HG03354 (cell line): ENCODE measurements around the gene DMC1.
A peak's percentile ranks its signal among the peaks of the same experiment; 100 is the strongest.
"Not testable (repeated sequence)": the region's sequence is repeated elsewhere in the genome, so short reads cannot be mapped to it uniquely, and the experiment has no call there.

Experiments used
- ATAC-seq: cut with Tn5 transposase; IDR thresholded peaks from one replicate; pipeline ENCODE4 v1.9.1; 2021; ENCODE audit warnings: mild to moderate bottlenecking; ENCODE audit not compliant: unreplicated experiment, poor library complexity, severe bottlenecking

DMC1 gene, protein sequence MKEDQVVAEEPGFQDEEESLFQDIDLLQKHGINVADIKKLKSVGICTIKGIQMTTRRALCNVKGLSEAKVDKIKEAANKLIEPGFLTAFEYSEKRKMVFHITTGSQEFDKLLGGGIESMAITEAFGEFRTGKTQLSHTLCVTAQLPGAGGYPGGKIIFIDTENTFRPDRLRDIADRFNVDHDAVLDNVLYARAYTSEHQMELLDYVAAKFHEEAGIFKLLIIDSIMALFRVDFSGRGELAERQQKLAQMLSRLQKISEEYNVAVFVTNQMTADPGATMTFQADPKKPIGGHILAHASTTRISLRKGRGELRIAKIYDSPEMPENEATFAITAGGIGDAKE

DNA sequence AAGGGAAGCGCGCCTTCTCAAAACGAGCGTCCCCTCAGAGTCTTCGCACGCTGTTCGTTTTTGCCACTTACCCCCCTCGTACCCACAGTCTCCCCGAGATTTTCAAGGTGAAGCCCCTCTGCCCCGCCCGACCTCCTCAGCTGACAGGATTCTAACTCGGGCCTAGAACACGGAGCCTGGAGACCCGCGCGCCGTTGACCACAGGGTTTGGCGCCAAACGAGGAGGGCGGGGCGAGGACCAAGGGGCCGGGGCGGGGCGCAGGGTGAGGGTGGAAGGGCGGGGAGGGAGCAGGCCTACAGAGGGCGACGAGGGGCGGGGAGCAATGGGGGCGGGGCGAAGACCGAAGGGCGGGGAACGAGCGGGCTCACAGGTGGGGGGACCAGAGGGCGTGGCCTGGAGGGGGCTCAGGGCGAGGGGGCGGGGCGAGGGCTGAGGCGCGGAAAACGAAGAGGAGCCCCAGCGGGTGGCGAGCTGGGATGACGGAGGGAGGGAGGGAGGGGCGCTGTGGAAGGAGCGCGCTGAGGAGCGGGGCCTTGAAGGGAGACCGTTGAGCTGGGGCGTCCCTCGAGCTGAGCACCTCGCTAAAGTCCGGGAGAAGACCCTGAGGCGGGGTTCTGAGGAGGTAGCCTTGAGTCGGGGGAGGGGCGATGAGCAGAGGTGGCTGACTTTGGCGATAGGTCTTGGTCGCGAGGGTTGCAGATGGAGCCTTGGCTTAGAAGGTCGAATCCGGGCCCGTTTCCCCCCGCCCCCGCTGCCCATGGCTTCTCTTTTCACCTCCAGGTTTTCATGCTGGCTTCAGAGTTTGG lies at the start of gene DMC1:
Gene DMC1, minus strand, starts transcription at position 212 of the 807 bp plus-strand sequence. CDS start 1,927 bp downstream, outside the sequence.
- ATAC-seq = peak; percentile 59

GRCh38 chr22:38618682-38619081 lies 48.7 kb upstream of the DMC1 start:
- no peak for ATAC-seq

DNA sequence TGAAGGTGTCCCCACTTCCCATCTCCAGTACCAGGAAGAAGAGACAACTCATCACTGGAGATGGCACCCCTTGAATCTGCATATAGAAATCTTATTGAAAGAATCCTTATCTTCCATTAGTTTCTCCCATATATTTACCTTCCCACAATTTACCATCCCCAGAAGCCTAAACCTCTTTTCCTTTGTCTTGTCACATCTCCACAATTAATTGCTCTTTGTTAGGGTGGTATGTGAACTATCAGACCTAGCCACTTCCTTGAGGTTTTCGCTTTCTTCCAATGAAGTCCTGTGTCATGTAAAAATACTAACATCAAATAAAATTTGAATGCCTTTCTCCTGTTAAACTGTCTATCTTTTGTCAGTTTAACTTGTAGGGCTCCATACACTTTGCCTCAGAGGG lies 48.3 kb upstream of the DMC1 start:
- no peak for ATAC-seq

GRCh38 chr22:38615064-38615405 lies 45.1 kb upstream of the DMC1 start:
- not testable (repeated sequence) for ATAC-seq

GRCh38 chr22:38614332-38615063 lies 44.5 kb upstream of the DMC1 start:
- no peak for ATAC-seq

DNA sequence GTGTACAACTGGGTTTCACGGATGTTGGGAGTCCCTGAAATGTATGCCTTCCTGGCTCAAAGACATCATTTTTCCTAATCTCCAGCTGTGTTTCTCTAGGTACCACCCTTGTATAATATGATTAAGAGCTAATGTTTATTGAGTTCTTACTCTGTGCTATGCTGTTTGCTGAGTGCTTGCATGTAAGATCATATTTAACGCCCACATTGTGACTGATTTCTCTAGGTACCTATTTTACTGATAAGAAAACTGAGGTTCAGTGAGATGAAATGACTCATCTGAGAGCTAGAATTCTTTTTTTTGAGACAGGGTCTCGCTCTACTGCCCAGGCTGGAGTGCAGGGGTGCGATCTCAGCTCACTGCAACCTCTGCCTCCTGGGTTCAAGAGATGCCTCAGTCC lies 43.6 kb upstream of the DMC1 start:
- ATAC-seq = no peak

GRCh38 chr22:38612217-38613006 lies 42.4 kb upstream of the DMC1 start:
- no peak for ATAC-seq

DNA sequence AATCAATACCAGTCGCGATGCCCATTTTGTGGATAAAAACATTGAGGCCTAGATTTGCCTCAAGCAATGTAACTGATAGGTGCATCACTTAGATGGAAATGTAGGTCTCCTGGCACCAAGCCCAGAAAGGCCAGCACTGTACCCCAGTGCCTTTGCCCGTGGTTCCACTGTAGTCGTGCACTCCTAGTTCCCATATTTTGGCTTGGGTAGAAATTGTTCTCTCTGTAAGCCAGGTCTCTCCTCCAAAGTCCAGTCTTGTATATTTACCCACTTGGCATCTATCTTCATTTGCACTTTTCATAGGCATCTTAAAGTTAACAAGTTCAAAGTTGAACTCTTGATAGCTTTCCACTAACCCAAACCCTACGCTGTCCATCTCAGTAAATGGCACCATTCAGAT lies 41.6 kb upstream of the DMC1 start:
- no peak for ATAC-seq

GRCh38 chr22:38610234-38610633 lies 40.3 kb upstream of the DMC1 start:
- ATAC-seq = no peak

GRCh38 chr22:38608992-38609750 lies 39.2 kb upstream of the DMC1 start:
- no peak for ATAC-seq

DNA sequence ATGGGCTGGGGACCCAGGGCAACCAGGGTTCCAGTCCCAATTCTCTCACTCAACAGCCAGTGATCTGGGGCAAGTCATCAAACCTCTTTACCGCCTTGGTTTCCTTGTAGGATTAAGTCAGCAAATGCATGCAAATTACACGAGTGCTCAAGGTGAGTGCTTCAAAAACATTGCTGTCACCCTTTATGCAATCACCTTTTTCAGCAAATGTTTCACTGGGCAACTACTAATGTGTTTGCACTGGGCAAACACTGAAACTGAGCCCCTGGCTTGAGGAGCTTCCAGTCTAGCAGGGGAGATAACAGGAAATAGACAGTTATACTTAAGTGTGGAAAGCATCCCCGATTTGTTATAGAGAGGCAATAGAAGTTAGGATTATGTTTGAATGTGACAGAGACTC lies 37.7 kb upstream of the DMC1 start:
- ATAC-seq = no peak

GRCh38 chr22:38602166-38602565 lies 32.2 kb upstream of the DMC1 start:
- no peak for ATAC-seq

DNA sequence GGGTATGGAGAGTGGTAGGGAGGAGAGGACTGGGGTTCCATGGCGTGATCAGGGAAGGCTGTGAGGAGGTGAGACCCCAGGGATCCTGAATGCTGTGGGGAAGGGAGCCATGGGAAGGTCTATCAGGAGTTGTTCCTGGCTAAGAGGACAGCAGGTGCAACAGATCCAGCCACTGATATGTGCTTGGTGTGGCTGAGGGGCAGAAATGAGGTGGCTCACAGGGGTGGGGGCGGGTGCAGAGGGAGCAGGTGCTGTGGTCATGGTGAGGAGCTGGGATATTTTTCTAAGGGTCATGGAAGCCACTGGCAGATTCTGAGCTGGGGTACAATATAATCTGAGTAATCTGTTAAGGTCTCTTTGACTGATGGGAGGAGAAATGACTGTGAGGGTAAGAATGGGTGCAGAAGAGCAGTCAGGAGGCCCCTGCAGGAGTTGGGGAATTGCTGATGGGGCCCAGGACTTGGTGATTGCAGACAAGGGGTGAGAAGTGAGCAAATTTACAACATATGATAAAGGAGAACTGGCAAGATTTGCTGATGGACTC lies 31.3 kb upstream of the DMC1 start:
- no peak for ATAC-seq

DNA sequence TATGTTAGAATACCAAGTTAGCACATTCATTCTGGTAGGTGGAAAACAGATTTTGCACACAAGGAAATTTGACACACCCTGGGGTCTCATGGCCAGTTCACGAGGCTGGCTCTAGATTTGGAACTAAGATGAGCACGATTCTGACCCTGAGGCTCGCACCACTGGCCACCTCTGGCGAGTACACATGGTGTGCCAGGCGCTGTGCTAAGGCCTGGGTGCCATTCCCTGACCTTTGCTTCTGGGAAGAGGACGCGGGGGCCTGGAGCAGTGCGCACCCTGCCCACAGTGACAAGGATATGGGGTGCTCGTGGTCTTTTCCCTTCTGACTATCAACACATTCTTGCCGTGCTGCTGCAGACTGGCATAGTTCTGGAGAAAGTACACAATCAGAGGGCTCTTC lies 29.5 kb upstream of the DMC1 start:
- ATAC-seq = no peak

GRCh38 chr22:38582923-38583322 lies 12.9 kb upstream of the DMC1 start:
- not testable (repeated sequence) for ATAC-seq

DNA sequence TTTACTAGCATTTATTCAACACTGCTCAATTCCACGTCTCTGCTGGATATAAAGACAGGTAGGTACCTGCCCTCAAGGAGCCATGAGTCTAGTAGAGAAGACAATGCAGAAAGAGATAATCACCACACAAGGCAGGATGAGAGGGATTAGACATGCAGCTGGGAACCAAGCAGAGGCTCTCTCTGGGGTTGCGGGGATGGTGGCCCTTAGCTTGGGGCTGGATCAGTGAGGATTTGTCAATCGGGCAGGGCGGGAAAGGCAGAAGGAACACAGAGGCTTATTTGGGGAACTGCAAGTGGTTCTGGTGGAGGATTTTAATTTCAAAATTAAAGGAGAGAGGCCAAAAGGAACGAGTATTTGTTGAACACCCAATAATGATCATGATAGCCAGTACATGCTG lies 8.5 kb upstream of the DMC1 start:
- no peak for ATAC-seq

- no peak for ATAC-seq
These were observed 2.1 kb upstream of the DMC1 start for GRCh38 chr22:38572065-38572464.

- no peak for ATAC-seq
These were observed 889 bp upstream of the DMC1 start for GRCh38 chr22:38570779-38571364.
